HEK293 (cell line): Measurements from ENCODE around the gene TAGLN2.

Experiments
- GLI2 ChIP-seq: fragments of 450-650 bp; formaldehyde crosslinking; IDR thresholded peaks from 2 replicates; pipeline ENCODE4; 2017; ENCODE audit warnings: missing biosample characterization, missing genetic modification characterization, low read depth, borderline replicate concordance
- GLIS2 ChIP-seq: fragments of 450-650 bp; formaldehyde crosslinking; IDR thresholded peaks from 2 replicates; pipeline ENCODE4 v1.5.1; 2016; ENCODE audit warnings: missing biosample characterization, missing genetic modification characterization
- KLF7 ChIP-seq: fragments of 450-650 bp; formaldehyde crosslinking; IDR thresholded peaks from 2 replicates; pipeline ENCODE4 v1.5.1; 2016; ENCODE audit warnings: missing biosample characterization, missing genetic modification characterization, borderline replicate concordance
- PRDM10 ChIP-seq: fragments of 450-650 bp; formaldehyde crosslinking; IDR thresholded peaks from 2 replicates; pipeline ENCODE4 v1.5.1; 2016; ENCODE audit warnings: missing biosample characterization, missing genetic modification characterization
- SP7 ChIP-seq: fragments of 450-650 bp; formaldehyde crosslinking; IDR thresholded peaks from 2 replicates; pipeline ENCODE4 v1.5.1; 2016; ENCODE audit warnings: missing biosample characterization, missing genetic modification characterization
- ZBTB11 ChIP-seq: fragments of 450-650 bp; formaldehyde crosslinking; conservative IDR thresholded peaks from 2 replicates; pipeline ENCODE4 v1.5.1; 2016; ENCODE audit warnings: low read depth, missing biosample characterization, missing genetic modification characterization
- ZFP3 ChIP-seq: fragments of 450-650 bp; formaldehyde crosslinking; IDR thresholded peaks from 2 replicates; pipeline ENCODE4 v1.5.1; 2016; ENCODE audit warnings: low read depth, missing biosample characterization, missing genetic modification characterization
- ZNF169 ChIP-seq: fragments of 450-650 bp; formaldehyde crosslinking; IDR thresholded peaks from 2 replicates; pipeline ENCODE4 v1.5.1; 2016; ENCODE audit warnings: missing biosample characterization, missing genetic modification characterization
- ZNF19 ChIP-seq: fragments of 450-650 bp; formaldehyde crosslinking; IDR thresholded peaks from 2 replicates; pipeline ENCODE4; 2016; ENCODE audit warnings: missing biosample characterization, missing genetic modification characterization, low read depth
- ZNF211 ChIP-seq: fragments of 450-650 bp; formaldehyde crosslinking; IDR thresholded peaks from 2 replicates; pipeline ENCODE4 v1.5.1; 2016; ENCODE audit warnings: low read depth, missing biosample characterization, missing genetic modification characterization
- ZNF248 ChIP-seq: fragments of 450-650 bp; formaldehyde crosslinking; IDR thresholded peaks from 2 replicates; pipeline ENCODE4 v1.5.1; 2017; ENCODE audit warnings: missing biosample characterization, missing genetic modification characterization
- ZNF26 ChIP-seq: fragments of 450-650 bp; formaldehyde crosslinking; IDR thresholded peaks from 2 replicates; pipeline ENCODE4 v1.5.1; 2016; ENCODE audit warnings: missing biosample characterization, missing genetic modification characterization
- ZNF341 ChIP-seq: fragments of 450-650 bp; formaldehyde crosslinking; IDR thresholded peaks from 2 replicates; pipeline ENCODE4; 2016; ENCODE audit warnings: low read depth, missing biosample characterization, missing genetic modification characterization
- ZNF391 ChIP-seq: fragments of 450-650 bp; formaldehyde crosslinking; IDR thresholded peaks from 2 replicates; pipeline ENCODE4 v1.5.1; 2016; ENCODE audit warnings: low read depth, missing biosample characterization, missing genetic modification characterization, borderline replicate concordance
- ZNF513 ChIP-seq: fragments of 450-650 bp; IDR thresholded peaks from 2 replicates; pipeline ENCODE4 v1.5.1; 2018; ENCODE audit warnings: missing biosample characterization, missing genetic modification characterization
- ZNF521 ChIP-seq: fragments of 450-650 bp; formaldehyde crosslinking; IDR thresholded peaks from 2 replicates; pipeline ENCODE4 v1.5.1; 2017; ENCODE audit warnings: missing biosample characterization, mild to moderate bottlenecking, missing genetic modification characterization
- ZNF561 ChIP-seq: fragments of 450-650 bp; IDR thresholded peaks from 2 replicates; pipeline ENCODE4 v1.5.1; 2018; ENCODE audit warnings: missing biosample characterization, missing genetic modification characterization, borderline replicate concordance
- ZNF580 ChIP-seq: fragments of 450-650 bp; formaldehyde crosslinking; IDR thresholded peaks from 2 replicates; pipeline ENCODE4 v1.5.1; 2016; ENCODE audit warnings: missing biosample characterization, missing genetic modification characterization
- ZNF596 ChIP-seq: fragments of 450-650 bp; IDR thresholded peaks from 2 replicates; pipeline ENCODE4 v1.5.0; 2018; ENCODE audit warnings: missing biosample characterization, mild to moderate bottlenecking, missing genetic modification characterization, moderate library complexity
- ZNF629 ChIP-seq: fragments of 450-650 bp; formaldehyde crosslinking; IDR thresholded peaks from 2 replicates; pipeline ENCODE4 v1.5.1; 2017; ENCODE audit warnings: missing biosample characterization, missing genetic modification characterization
- ZNF639 ChIP-seq: fragments of 450-650 bp; formaldehyde crosslinking; IDR thresholded peaks from 2 replicates; pipeline ENCODE4 v1.5.1; 2016; ENCODE audit warnings: missing biosample characterization, missing genetic modification characterization
- ZNF645 ChIP-seq: fragments of 450-650 bp; formaldehyde crosslinking; IDR thresholded peaks from 2 replicates; pipeline ENCODE4; 2016; ENCODE audit warnings: missing biosample characterization, missing genetic modification characterization
- ZXDB ChIP-seq: fragments of 450-650 bp; formaldehyde crosslinking; IDR thresholded peaks from 2 replicates; pipeline ENCODE4 v1.5.1; 2016; ENCODE audit warnings: missing biosample characterization, missing genetic modification characterization
- TF ChIP-seq, protein P1 (sequence below): fragments of 450-650 bp; formaldehyde crosslinking; IDR thresholded peaks from 2 replicates; pipeline ENCODE4 v1.5.1; 2016; ENCODE audit warnings: missing biosample characterization, missing genetic modification characterization

The TAGLN2 gene

GRCh38 chr1:159924025-159924790 lies 1.1 kb downstream of the TAGLN2 start (continued):
- TF ChIP-seq ZXDB (tag by site-specific recombination) (peak; percentile 89), ZNF211 (tag by site-specific recombination) (no peak), ZNF645 (tag by site-specific recombination) (no peak), GLI2 (tag by site-specific recombination) (peak; percentile 61; the same call in 1 of the 2 replicates), ZNF596 (tag by site-specific recombination) (no peak), ZBTB11 (tag by site-specific recombination) (0 out of 2 replicates have a peak, but pooled peaks have one; percentile 0), PRDM10 (peak; percentile 100), ZNF391 (tag by site-specific recombination) (peak; percentile 98), ZNF19 (no peak), ZNF561 (tag by site-specific recombination) (no peak), ZNF341 (tag by site-specific recombination) (peak; percentile 99), ZNF629 (tag by site-specific recombination) (peak; percentile 95), KLF7 (tag by site-specific recombination) (peak; percentile 100), ZNF639 (peak; percentile 83; the same call in 1 of the 2 replicates), ZFP3 (tag by site-specific recombination) (no peak), ZNF580 (tag by site-specific recombination) (peak; percentile 47), ZNF248 (tag by site-specific recombination) (no peak), ZNF513 (tag by site-specific recombination) (no peak; the same call in 1 of the 2 replicates), GLIS2 (peak; percentile 100), SP7 (tag by site-specific recombination) (peak; percentile 93), ZNF26 (tag by site-specific recombination) (no peak), ZNF169 (tag by site-specific recombination) (no peak), ZNF521 (no peak)
- TF ChIP-seq, protein P1, sequence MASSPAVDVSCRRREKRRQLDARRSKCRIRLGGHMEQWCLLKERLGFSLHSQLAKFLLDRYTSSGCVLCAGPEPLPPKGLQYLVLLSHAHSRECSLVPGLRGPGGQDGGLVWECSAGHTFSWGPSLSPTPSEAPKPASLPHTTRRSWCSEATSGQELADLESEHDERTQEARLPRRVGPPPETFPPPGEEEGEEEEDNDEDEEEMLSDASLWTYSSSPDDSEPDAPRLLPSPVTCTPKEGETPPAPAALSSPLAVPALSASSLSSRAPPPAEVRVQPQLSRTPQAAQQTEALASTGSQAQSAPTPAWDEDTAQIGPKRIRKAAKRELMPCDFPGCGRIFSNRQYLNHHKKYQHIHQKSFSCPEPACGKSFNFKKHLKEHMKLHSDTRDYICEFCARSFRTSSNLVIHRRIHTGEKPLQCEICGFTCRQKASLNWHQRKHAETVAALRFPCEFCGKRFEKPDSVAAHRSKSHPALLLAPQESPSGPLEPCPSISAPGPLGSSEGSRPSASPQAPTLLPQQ: peak; percentile 78
